Measurements from ENCODE around the gene FARP1.

The FARP1 gene

DNA sequence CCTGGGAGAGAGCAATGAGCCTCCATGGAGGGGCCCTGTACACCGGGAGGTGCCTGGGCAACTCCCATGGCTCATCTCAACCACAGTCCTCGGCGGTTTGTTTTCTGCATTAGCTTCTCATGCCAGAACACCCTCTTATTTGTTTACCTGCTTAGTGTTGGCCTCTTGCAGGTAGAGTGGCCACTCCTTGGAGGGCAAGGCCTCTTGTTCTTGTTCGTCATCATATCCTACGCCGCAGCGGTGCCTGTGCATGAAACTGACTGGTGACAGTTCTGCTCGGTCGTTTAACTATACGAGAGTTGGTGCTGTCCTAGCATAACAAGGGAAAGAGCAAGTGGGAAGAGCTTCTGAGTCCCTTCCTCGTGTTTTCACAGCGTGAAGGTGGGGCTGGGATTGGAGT, 74.7 kb downstream of the FARP1 start:
- TF ChIP-seq EGR1 (IDR thresholded peaks at IDR 0.05) (no peak), FOXM1 (IDR thresholded peaks at IDR 0.05; ENCODE audit: borderline replicate concordance, low read depth) (no peak), RAD21 (IDR thresholded peaks at IDR 0.05; ENCODE audit: low read depth) (no peak), CEBPB (IDR thresholded peaks at IDR 0.05) (no peak), NFIC (IDR thresholded peaks at IDR 0.05) (no peak), ZBTB7A (IDR thresholded peaks at IDR 0.05; ENCODE audit: low read depth) (no peak), TAF1 (IDR thresholded peaks at IDR 0.05; ENCODE audit: low read depth) (no peak)

DNA sequence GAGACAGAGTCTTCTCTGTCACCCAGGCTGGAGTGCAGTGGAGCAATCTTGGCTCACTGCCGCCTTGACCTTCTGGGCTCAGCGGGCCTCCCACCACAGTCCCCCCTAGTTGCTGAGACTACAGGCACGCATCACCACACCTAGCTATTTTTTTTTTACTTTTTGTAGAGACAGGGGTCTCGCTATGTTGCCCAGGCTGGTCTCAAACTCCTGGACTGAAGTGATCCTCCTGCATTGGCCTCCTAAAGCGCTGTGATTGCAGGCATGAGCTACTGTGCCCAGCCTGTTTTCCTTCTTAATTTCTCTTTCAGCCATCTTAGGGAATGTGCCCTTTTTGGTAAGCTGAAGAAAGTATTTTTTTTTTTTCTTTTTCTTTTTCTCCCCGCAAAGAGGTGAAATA, 76.8 kb downstream of the FARP1 start:
- TF ChIP-seq FOXM1 (IDR thresholded peaks at IDR 0.05; ENCODE audit: borderline replicate concordance, low read depth) (no peak), NFIC (IDR thresholded peaks at IDR 0.05) (no peak), ZBTB7A (IDR thresholded peaks at IDR 0.05; ENCODE audit: low read depth) (no peak), CREB1 (IDR thresholded peaks at IDR 0.05; ENCODE audit: low read depth) (no peak), TAF1 (IDR thresholded peaks at IDR 0.05; ENCODE audit: low read depth) (no peak), YY1 (IDR thresholded peaks at IDR 0.05; ENCODE audit: low read depth) (no peak), EP300 (IDR thresholded peaks at IDR 0.05; ENCODE audit: borderline replicate concordance) (no peak), EGR1 (IDR thresholded peaks at IDR 0.05) (no peak), TEAD4 (IDR thresholded peaks at IDR 0.05) (no peak), RAD21 (IDR thresholded peaks at IDR 0.05; ENCODE audit: low read depth) (no peak), TCF12 (IDR thresholded peaks at IDR 0.05; ENCODE audit: low read depth) (no peak)
- TF ChIP-seq, protein P1, sequence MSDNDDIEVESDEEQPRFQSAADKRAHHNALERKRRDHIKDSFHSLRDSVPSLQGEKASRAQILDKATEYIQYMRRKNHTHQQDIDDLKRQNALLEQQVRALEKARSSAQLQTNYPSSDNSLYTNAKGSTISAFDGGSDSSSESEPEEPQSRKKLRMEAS (IDR thresholded peaks at IDR 0.05): no peak
- TF ChIP-seq, protein P2, sequence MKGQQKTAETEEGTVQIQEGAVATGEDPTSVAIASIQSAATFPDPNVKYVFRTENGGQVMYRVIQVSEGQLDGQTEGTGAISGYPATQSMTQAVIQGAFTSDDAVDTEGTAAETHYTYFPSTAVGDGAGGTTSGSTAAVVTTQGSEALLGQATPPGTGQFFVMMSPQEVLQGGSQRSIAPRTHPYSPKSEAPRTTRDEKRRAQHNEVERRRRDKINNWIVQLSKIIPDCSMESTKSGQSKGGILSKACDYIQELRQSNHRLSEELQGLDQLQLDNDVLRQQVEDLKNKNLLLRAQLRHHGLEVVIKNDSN (IDR thresholded peaks at IDR 0.05): no peak

DNA sequence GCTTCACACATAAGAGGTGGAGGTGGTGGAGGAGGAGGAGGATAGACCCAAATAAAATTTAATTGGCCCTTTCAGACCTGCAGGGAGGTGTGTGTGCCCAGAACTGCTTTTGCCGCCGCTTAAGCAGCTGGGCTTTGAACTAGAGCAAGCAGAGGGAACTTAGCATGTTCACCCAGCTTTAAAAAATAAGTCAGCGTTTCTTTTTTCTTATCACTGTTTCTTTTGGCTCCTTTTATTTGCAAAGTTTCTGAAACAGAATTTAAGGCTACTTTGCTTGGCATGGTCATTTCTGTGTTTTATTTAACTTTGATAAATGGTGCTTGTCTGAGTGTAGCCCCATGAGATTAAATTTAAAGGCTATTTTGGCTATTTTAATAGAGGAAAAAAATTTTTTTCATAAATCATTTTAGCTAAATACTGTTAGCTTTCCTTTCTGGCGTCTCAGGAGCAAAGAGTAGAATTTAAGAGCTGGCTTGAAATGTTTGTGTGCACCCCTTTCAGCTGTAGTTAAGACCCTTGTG, 77.4 kb downstream of the FARP1 start:
- TF ChIP-seq ZBTB7A (IDR thresholded peaks at IDR 0.05; ENCODE audit: low read depth) (no peak), CREB1 (IDR thresholded peaks at IDR 0.05; ENCODE audit: low read depth) (no peak), FOXM1 (IDR thresholded peaks at IDR 0.05; ENCODE audit: borderline replicate concordance, low read depth) (no peak), CEBPB (IDR thresholded peaks at IDR 0.05) (no peak), NFIC (IDR thresholded peaks at IDR 0.05) (no peak), EP300 (IDR thresholded peaks at IDR 0.05; ENCODE audit: borderline replicate concordance) (no peak)
- TF ChIP-seq, protein P2 (IDR thresholded peaks at IDR 0.05): no peak
- TF ChIP-seq, protein P3, sequence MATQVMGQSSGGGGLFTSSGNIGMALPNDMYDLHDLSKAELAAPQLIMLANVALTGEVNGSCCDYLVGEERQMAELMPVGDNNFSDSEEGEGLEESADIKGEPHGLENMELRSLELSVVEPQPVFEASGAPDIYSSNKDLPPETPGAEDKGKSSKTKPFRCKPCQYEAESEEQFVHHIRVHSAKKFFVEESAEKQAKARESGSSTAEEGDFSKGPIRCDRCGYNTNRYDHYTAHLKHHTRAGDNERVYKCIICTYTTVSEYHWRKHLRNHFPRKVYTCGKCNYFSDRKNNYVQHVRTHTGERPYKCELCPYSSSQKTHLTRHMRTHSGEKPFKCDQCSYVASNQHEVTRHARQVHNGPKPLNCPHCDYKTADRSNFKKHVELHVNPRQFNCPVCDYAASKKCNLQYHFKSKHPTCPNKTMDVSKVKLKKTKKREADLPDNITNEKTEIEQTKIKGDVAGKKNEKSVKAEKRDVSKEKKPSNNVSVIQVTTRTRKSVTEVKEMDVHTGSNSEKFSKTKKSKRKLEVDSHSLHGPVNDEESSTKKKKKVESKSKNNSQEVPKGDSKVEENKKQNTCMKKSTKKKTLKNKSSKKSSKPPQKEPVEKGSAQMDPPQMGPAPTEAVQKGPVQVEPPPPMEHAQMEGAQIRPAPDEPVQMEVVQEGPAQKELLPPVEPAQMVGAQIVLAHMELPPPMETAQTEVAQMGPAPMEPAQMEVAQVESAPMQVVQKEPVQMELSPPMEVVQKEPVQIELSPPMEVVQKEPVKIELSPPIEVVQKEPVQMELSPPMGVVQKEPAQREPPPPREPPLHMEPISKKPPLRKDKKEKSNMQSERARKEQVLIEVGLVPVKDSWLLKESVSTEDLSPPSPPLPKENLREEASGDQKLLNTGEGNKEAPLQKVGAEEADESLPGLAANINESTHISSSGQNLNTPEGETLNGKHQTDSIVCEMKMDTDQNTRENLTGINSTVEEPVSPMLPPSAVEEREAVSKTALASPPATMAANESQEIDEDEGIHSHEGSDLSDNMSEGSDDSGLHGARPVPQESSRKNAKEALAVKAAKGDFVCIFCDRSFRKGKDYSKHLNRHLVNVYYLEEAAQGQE (IDR thresholded peaks at IDR 0.05; ENCODE audit: low read depth): no peak

DNA sequence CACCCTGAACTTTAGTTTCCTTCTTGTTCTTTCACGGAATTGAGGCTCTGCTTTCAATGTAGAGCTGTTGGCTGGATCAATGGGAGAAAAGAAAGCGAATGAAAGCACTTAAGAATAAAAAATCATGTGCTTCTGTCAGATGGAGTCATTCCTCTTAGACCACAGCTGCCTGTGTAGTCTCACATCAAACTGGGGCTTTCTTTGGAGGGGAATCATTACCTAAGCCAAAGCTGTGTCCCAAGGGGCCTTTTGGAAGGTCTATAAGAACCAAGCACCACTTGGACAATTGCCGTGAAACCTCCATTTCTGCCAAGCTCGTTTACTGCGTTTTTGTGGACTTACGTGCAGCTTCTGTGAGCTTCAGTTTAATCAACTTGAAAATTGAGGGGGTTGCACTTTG, 78.3 kb downstream of the FARP1 start:
- no peak for TF ChIP-seq TEAD4 (IDR thresholded peaks at IDR 0.05)

DNA sequence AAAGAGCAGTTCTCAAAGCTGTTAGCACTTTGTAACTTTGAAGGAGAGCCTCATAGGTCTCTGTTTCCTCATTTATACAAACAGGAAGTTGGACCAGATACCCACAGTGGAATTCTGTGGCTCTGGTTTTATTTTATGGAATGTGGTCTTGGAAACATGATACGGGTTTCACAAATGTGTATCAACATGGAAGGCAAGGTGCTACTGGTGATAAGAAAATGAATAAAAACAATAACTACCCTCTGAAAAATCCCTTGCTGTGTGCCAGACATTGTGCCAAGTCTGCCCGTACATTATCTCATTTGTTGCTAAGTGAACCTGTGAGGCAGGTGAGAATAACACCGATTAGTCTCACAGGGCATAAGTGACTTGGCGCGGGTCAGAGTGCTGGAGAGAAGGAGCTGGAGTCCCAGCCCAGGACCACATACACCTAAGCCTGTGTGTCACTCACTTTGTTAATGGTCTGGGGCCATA, 79.2 kb downstream of the FARP1 start:
- TF ChIP-seq TAF1 (IDR thresholded peaks at IDR 0.05; ENCODE audit: low read depth) (no peak), TEAD4 (IDR thresholded peaks at IDR 0.05) (0 out of 2 replicates have a peak, but pooled peaks have one; percentile 36), NFIC (IDR thresholded peaks at IDR 0.05) (0 out of 2 replicates have a peak, but pooled peaks have one; percentile 12), TCF12 (IDR thresholded peaks at IDR 0.05; ENCODE audit: low read depth) (no peak)
- TF ChIP-seq, protein P2 (IDR thresholded peaks at IDR 0.05): no peak
- TF ChIP-seq, protein P1 (IDR thresholded peaks at IDR 0.05): no peak
- TF ChIP-seq, protein P3 (IDR thresholded peaks at IDR 0.05; ENCODE audit: low read depth): no peak

DNA sequence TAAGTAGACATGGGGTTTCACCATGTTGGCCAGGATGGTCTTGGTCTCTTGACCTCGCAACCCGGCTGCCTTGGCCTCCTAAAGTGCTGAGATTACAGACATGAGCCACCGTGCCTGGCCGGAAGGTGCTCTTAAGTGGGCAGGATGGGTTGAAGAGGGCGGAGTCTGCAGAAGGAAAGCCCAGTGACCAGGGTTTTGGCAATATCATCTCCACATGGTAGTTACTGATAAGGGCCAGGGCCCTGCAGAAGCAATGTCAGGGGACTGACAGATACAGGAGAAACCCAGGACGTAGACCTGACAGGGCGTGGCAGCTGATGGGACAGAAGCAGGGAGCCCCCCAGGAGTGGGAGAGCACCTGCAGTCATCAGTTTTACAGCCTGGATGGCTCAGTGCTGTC, 79.9 kb downstream of the FARP1 start:
- TF ChIP-seq CEBPB (IDR thresholded peaks at IDR 0.05) (no peak), FOXM1 (IDR thresholded peaks at IDR 0.05; ENCODE audit: borderline replicate concordance, low read depth) (no peak), YY1 (IDR thresholded peaks at IDR 0.05; ENCODE audit: low read depth) (no peak), RAD21 (IDR thresholded peaks at IDR 0.05; ENCODE audit: low read depth) (no peak), TCF12 (IDR thresholded peaks at IDR 0.05; ENCODE audit: low read depth) (no peak), TEAD4 (IDR thresholded peaks at IDR 0.05) (no peak), TAF1 (IDR thresholded peaks at IDR 0.05; ENCODE audit: low read depth) (no peak), NFIC (IDR thresholded peaks at IDR 0.05) (no peak), ZBTB7A (IDR thresholded peaks at IDR 0.05; ENCODE audit: low read depth) (no peak), EP300 (IDR thresholded peaks at IDR 0.05; ENCODE audit: borderline replicate concordance) (no peak), CREB1 (IDR thresholded peaks at IDR 0.05; ENCODE audit: low read depth) (no peak)
- TF ChIP-seq, protein P1 (IDR thresholded peaks at IDR 0.05): no peak
- TF ChIP-seq, protein P3 (IDR thresholded peaks at IDR 0.05; ENCODE audit: low read depth): no peak
- TF ChIP-seq, protein P2 (IDR thresholded peaks at IDR 0.05): no peak
